ENCODE measurements around the gene SHISA6. TPM values are rescaled to one million over a fixed set of nuclear protein-coding genes. Genes with fewer than 3 reads are reported as not detected.

SHISA6 gene
- total RNA-seq, 4 donors from 2014 or later = 0.14 to 4.2 (median 0.32) TPM; not detected in 1

DNA sequence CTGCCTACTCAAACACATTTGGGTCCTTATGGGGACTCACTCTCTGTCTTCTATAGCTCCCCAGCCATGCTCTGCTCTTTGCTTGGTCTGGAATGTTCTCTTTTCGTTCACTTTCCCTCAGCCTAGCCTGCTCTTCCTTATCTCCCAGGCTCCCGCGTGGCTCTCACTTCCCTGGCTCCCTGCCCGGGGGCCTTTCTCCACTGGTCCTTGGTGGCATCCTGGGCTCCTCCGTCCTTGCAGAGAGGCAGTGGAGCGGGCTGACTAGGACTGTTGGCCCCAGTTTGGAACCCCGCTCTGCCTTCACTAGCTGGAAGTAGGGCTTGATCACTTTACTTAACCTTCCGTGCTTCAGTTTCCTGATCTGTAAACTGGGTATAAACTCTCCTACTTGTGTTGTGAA lies 31.2 kb downstream of the SHISA6 start:
- WGBS, 2 donors (ENCODE audit: low coverage in 1 of 2) = 80 to 83% methylated on average over 3 to 8 of the region's 8 CpGs
- Histone ChIP-seq H3K36me3 (no peaks in the 10 kb centered on the region), H3K27me3 (no peaks in the 10 kb centered on the region), H3K9me3 (no peaks in the 10 kb centered on the region), H3K27ac (no peak overlapping the region), H3K4me3 (no peak overlapping the region), H3K4me1 (no peaks in the 10 kb centered on the region)
- TF ChIP-seq, protein P1, sequence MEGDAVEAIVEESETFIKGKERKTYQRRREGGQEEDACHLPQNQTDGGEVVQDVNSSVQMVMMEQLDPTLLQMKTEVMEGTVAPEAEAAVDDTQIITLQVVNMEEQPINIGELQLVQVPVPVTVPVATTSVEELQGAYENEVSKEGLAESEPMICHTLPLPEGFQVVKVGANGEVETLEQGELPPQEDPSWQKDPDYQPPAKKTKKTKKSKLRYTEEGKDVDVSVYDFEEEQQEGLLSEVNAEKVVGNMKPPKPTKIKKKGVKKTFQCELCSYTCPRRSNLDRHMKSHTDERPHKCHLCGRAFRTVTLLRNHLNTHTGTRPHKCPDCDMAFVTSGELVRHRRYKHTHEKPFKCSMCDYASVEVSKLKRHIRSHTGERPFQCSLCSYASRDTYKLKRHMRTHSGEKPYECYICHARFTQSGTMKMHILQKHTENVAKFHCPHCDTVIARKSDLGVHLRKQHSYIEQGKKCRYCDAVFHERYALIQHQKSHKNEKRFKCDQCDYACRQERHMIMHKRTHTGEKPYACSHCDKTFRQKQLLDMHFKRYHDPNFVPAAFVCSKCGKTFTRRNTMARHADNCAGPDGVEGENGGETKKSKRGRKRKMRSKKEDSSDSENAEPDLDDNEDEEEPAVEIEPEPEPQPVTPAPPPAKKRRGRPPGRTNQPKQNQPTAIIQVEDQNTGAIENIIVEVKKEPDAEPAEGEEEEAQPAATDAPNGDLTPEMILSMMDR (IDR thresholded peaks at IDR 0.05) = no peak
- TF ChIP-seq POLR2A (IDR thresholded peaks at IDR 0.05) = no peak
- no peak for TF ChIP-seq EP300 (IDR thresholded peaks at IDR 0.05; ENCODE audit: low read depth)
- no peak for TF ChIP-seq POLR2AphosphoS5 (IDR thresholded peaks at IDR 0.05)
- intact Hi-C loops (cut with DNase I; ENCODE audit: low total_unique reads) (no loop called here), in situ Hi-C loops (cut with MboI; ENCODE audit: low pct_ligation_motif_present in 1 of 4, low pct_unique_long_range_greater_than_20kb in 1 of 4, low sequenced_read_pairs in 3 of 4) (no loop called here)
- no peak for DNase-seq

DNA sequence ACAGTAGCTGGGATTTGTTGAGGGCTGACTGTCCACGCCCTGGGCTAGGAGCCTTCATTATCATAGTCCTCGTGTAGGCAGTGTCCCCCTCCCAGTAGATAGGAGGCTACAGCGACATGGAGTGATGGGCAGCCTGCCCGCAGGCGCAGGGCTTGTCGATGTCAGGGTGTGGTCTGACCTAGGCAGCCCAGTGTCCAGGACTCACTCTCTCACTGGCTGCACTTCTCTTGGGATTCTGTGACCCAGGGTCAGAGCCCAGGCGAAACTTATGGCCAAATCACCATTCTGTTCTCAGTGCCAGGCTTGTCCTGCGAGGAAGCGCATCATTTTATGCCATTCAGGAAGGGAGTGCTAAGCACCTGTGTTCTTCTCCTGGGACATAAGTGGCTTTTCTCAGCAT lies 32.6 kb downstream of the SHISA6 start:
- no peak overlapping the region for H3K27ac ChIP-seq
- H3K27me3 ChIP-seq = no peaks in the 10 kb centered on the region
- DNase-seq = no peak
- no peaks in the 10 kb centered on the region for H3K4me1 ChIP-seq
- TF ChIP-seq POLR2A (IDR thresholded peaks at IDR 0.05) (no peak), EP300 (IDR thresholded peaks at IDR 0.05; ENCODE audit: low read depth) (no peak), POLR2AphosphoS5 (IDR thresholded peaks at IDR 0.05) (no peak)
- intact Hi-C loops (cut with DNase I; ENCODE audit: low total_unique reads) = no loop called here
- H3K36me3 ChIP-seq = no peaks in the 10 kb centered on the region
- H3K4me3 ChIP-seq = no peak overlapping the region
- in situ Hi-C loops (cut with MboI; ENCODE audit: low pct_ligation_motif_present in 1 of 4, low pct_unique_long_range_greater_than_20kb in 1 of 4, low sequenced_read_pairs in 3 of 4) = no loop called here
- no peaks in the 10 kb centered on the region for H3K9me3 ChIP-seq
- WGBS, 2 donors (ENCODE audit: low coverage in 1 of 2) = 89 to 100% methylated on average over 3 to 9 of the region's 9 CpGs

DNA sequence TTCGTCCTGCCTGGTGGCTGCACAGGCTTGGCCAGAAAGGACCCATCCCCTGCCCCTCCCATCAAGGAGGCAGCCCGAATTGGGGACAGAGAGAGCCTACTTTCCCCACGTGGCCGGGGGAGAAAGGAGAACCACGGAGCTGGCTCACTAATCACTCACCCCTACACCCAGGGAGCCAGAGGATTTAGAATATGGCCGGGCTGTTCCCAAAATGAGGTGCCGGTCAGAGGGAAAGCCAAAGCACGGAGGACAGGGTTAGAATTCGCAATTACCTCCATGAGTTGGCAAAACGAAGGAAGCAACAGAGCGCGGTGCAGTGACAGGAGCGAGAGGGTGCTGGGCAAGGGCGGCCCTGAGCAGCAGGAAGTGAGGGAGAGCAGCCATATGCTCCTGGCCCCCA lies 33.1 kb downstream of the SHISA6 start:
- Histone ChIP-seq H3K27me3 (no peaks in the 10 kb centered on the region), H3K27ac (no peak overlapping the region), H3K4me3 (no peak overlapping the region), H3K36me3 (no peaks in the 10 kb centered on the region), H3K9me3 (no peaks in the 10 kb centered on the region), H3K4me1 (no peaks in the 10 kb centered on the region)
- TF ChIP-seq, protein P1 (IDR thresholded peaks at IDR 0.05) = no peak
- TF ChIP-seq POLR2A (IDR thresholded peaks at IDR 0.05) = no peak
- no peak for TF ChIP-seq POLR2AphosphoS5 (IDR thresholded peaks at IDR 0.05)
- no peak for TF ChIP-seq EP300 (IDR thresholded peaks at IDR 0.05; ENCODE audit: low read depth)
- WGBS, 2 donors (ENCODE audit: low coverage in 1 of 2) = 87 to 100% methylated on average over 1 to 14 of the region's 14 CpGs
- in situ Hi-C loops (cut with MboI; ENCODE audit: low pct_ligation_motif_present in 1 of 4, low pct_unique_long_range_greater_than_20kb in 1 of 4, low sequenced_read_pairs in 3 of 4) = no loop called here
- DNase-seq = no peak
- intact Hi-C loops (cut with DNase I; ENCODE audit: low total_unique reads) = no loop called here

DNA sequence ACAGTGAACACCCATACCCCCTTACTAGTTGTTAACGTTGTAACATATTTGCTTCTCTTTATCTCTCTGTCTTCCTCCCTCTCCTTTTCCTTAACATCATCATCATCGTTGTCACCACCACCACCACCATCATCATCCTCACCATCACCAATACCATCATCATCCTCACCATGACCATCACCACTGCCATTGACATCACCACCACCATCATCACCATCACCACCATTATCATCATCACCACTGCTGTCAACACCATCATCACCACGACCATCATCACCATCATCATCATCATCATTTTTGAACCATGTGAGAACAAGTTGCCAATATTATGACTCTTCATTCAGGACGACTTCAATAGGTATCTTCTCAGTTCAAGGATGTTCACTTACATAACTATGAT lies 35.5 kb downstream of the SHISA6 start:
- no peaks in the 10 kb centered on the region for H3K36me3 ChIP-seq
- H3K4me1 ChIP-seq = no peaks in the 10 kb centered on the region
- intact Hi-C loops (cut with DNase I; ENCODE audit: low total_unique reads) = no loop called here
- H3K27me3 ChIP-seq = no peaks in the 10 kb centered on the region
- no peak overlapping the region for H3K4me3 ChIP-seq
- in situ Hi-C loops (cut with MboI; ENCODE audit: low pct_ligation_motif_present in 1 of 4, low pct_unique_long_range_greater_than_20kb in 1 of 4, low sequenced_read_pairs in 3 of 4) = no loop called here
- TF ChIP-seq, protein P1 (IDR thresholded peaks at IDR 0.05) = no peak
- TF ChIP-seq POLR2AphosphoS5 (IDR thresholded peaks at IDR 0.05) (no peak), EP300 (IDR thresholded peaks at IDR 0.05; ENCODE audit: low read depth) (no peak), POLR2A (IDR thresholded peaks at IDR 0.05) (no peak)
- no peak for DNase-seq
- no peak overlapping the region for H3K27ac ChIP-seq
- no peaks in the 10 kb centered on the region for H3K9me3 ChIP-seq
- 77 to 78% methylated on average over 4 of the region's 4 CpGs for WGBS, 2 donors (ENCODE audit: low coverage in 1 of 2)

All from transverse colon (tissue), 4 donors.